Neural cell (in vitro differentiated cells): ENCODE results near the gene ZBTB11. TPM values are rescaled to one million over a fixed set of nuclear protein-coding genes. Genes with fewer than 3 reads are reported as not detected.

Experiments
- H2AFZ ChIP-seq: fragments of 200-600, 300-800 bp; sonication (generic), shearing (Covaris generic); 2 replicates; pipeline ENCODE4 v1.6.0; 2014; ENCODE audit warnings: low read depth, mild to moderate bottlenecking, antibody characterized with exemption, low read length, moderate library complexity
- H3F3A ChIP-seq: fragments of 200-600 bp; shearing (Covaris generic); 2 replicates; pipeline ENCODE4 v1.6.1; 2016; ENCODE audit warnings: mild to moderate bottlenecking, moderate library complexity, mixed read lengths, antibody characterized with exemption, low read length; ENCODE audit not compliant: insufficient read depth, poor library complexity, severe bottlenecking
- H3K27ac ChIP-seq: fragments of 200-600, 300-800 bp; sonication (generic), shearing (Covaris generic); 2 replicates; pipeline ENCODE4 v1.5.1; 2014; ENCODE audit warnings: mild to moderate bottlenecking, low read length, moderate library complexity
- H3K27me3 ChIP-seq: fragments of 300-800, 200-600 bp; sonication (generic), shearing (Covaris generic); 2 replicates; pipeline ENCODE4 v1.6.0; 2014; ENCODE audit warnings: mild to moderate bottlenecking, low read depth, low read length, moderate library complexity; ENCODE audit not compliant: insufficient read depth
- H3K36me3 ChIP-seq: fragments of 300-800, 200-600 bp; sonication (generic), shearing (Covaris generic); 2 replicates; pipeline ENCODE4 v1.5.1; 2014; ENCODE audit warnings: mild to moderate bottlenecking, antibody characterized with exemption, low read length, moderate library complexity; ENCODE audit not compliant: insufficient read depth
- H3K4me2 ChIP-seq: fragments of 300-800, 200-600 bp; sonication (generic), shearing (Covaris generic); 2 replicates; pipeline ENCODE4 v1.6.0; 2014; ENCODE audit warnings: mild to moderate bottlenecking, low read length
- H3K4me3 ChIP-seq: fragments of 300-800, 200-600 bp; sonication (generic), shearing (Covaris generic); 2 replicates; pipeline ENCODE4 v1.5.1; 2014; ENCODE audit warnings: mild to moderate bottlenecking, low read length, moderate library complexity
- H3K79me2 ChIP-seq: fragments of 200-600 bp; shearing (Covaris generic); replicated peaks from 2 replicates; pipeline ENCODE4 v1.6.0; 2014; ENCODE audit warnings: mild to moderate bottlenecking, low read length, moderate library complexity; ENCODE audit not compliant: insufficient read depth
- H3K9ac ChIP-seq: fragments of 300-800, 200-600 bp; sonication (generic), shearing (Covaris generic); 2 replicates; pipeline ENCODE4 v1.6.1; 2016; ENCODE audit warnings: mild to moderate bottlenecking, low read length, mixed read lengths
- H3K9me2 ChIP-seq: fragments of 200-600 bp; shearing (Covaris generic); 2 replicates; pipeline ENCODE4 v1.6.1; 2016; ENCODE audit warnings: mild to moderate bottlenecking, low read length, mixed read lengths; ENCODE audit not compliant: insufficient read depth
- H3K9me3 ChIP-seq: fragments of 200-600, 300-800 bp; sonication (generic), shearing (Covaris generic); 2 replicates; pipeline ENCODE4 v1.6.1; 2016; ENCODE audit warnings: mild to moderate bottlenecking, mixed run types, low read length, moderate library complexity, mixed read lengths
- H4K20me1 ChIP-seq: fragments of 200-600 bp; shearing (Covaris generic); 2 replicates; pipeline ENCODE4 v1.6.1; 2016; ENCODE audit warnings: mild to moderate bottlenecking, mixed run types; ENCODE audit not compliant: insufficient read depth
- EP300 ChIP-seq: fragments of 450-650 bp; conservative IDR thresholded peaks from 2 replicates; pipeline ENCODE4 v1.6.1; 2014; ENCODE audit warnings: antibody characterized with exemption, mild to moderate bottlenecking, moderate library complexity; ENCODE audit not compliant: poor library complexity, severe bottlenecking
- EZH2 ChIP-seq: fragments of 200-600, 300-800 bp; shearing (Covaris generic), sonication (generic); IDR thresholded peaks from 2 replicates; pipeline ENCODE4 v1.6.1; 2014; ENCODE audit warnings: antibody characterized with exemption, low read length, borderline replicate concordance, mild to moderate bottlenecking; ENCODE audit not compliant: insufficient read depth, poor library complexity, severe bottlenecking
- MXI1 ChIP-seq: fragments of 450-650 bp; conservative IDR thresholded peaks from 2 replicates; pipeline ENCODE4 v1.6.1; 2014; ENCODE audit warnings: antibody characterized with exemption, mild to moderate bottlenecking; ENCODE audit not compliant: poor library complexity, severe bottlenecking
- POLR2AphosphoS5 ChIP-seq: IDR thresholded peaks from 2 replicates; pipeline ENCODE4 v1.6.1; 2012
- RAD21 ChIP-seq: fragments of 450-650 bp; conservative IDR thresholded peaks from 2 replicates; pipeline ENCODE4 v1.6.1; 2014; ENCODE audit warnings: antibody characterized with exemption, mild to moderate bottlenecking, moderate library complexity
- SMC3 ChIP-seq: fragments of 450-650 bp; conservative IDR thresholded peaks from 2 replicates; pipeline ENCODE4 v1.6.1; 2014; ENCODE audit warnings: antibody characterized with exemption, mild to moderate bottlenecking, moderate library complexity; ENCODE audit not compliant: poor library complexity
- TAF1 ChIP-seq: IDR thresholded peaks from 2 replicates; pipeline ENCODE4 v1.6.1; 2012; ENCODE audit warnings: low read depth
- polyA plus RNA-seq: library from polyadenylated mRNA; depleted of rRNA; stranded (reverse); fragments of >200 nt; gene quantifications from 2 replicates; pipeline ENCODE4 v1.2.3, GENCODE V29; 2014
- TF ChIP-seq, protein P1 (sequence below): IDR thresholded peaks from 2 replicates; pipeline ENCODE4 v1.6.1; 2012; ENCODE audit warnings: borderline replicate concordance
- TF ChIP-seq, protein P2 (sequence below): fragments of 450-650 bp; IDR thresholded peaks from 2 replicates; pipeline ENCODE4 v1.5.1; 2014; ENCODE audit warnings: antibody characterized with exemption, mild to moderate bottlenecking, moderate library complexity; ENCODE audit not compliant: poor library complexity, severe bottlenecking

Gene ZBTB11
- polyA plus RNA-seq, 1 donor from 2014 or later = 23.5 TPM

DNA sequence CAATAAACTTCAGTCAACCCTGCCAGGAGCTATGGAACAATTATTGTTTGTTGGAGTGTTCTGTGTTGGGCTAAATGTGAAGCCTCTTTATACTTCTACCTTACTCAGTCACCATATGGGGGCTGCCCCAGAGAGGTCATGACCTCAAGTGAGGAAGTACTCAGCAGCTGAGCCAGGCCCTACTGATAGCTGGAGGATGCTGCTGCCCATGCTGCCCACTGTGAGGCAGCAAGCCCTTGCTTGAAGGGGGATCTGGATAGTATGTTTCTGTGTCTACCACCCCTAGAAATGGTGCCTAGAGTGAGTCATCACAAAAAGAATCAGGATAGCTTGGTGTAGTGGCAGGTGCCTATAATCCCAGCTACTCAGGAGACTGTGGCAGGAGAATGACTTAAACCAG, 14.0 kb upstream of the ZBTB11 start:
- no peak overlapping the region for H3K4me3 ChIP-seq

DNA sequence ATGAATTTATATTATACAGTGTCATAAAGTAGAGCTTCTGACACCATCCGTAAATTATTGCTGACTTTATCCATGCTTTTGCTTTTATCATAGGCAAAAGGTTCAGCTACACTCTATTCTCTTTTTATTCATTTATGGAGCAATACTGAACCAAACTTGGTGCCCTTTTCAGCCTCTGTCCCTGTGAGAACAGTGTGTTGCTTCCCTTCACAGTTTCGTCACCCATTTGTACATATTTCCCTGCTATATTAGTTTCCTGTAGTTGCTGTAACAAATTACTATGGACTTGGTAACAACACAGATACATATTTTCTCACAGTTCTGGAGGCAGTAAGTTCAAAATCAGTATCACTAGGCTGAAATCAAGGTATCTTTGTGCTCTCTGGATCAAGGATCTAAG, 12.4 kb upstream of the ZBTB11 start:
- Histone ChIP-seq H3K4me3 (no peak overlapping the region), H4K20me1 (no peaks in the 10 kb centered on the region), H3K79me2 (peaks cover 24% of the 10 kb centered on the region), H3K9me3 (no peaks in the 10 kb centered on the region), H3K9ac (no peak overlapping the region), H3F3A (no peaks in the 10 kb centered on the region), H3K27ac (no peak overlapping the region), H3K9me2 (no peaks in the 10 kb centered on the region), H3K27me3 (no peaks in the 10 kb centered on the region), H3K4me2 (no peak overlapping the region), H2AFZ (no peak overlapping the region), H3K36me3 (no peaks in the 10 kb centered on the region)
- TF ChIP-seq, protein P1, sequence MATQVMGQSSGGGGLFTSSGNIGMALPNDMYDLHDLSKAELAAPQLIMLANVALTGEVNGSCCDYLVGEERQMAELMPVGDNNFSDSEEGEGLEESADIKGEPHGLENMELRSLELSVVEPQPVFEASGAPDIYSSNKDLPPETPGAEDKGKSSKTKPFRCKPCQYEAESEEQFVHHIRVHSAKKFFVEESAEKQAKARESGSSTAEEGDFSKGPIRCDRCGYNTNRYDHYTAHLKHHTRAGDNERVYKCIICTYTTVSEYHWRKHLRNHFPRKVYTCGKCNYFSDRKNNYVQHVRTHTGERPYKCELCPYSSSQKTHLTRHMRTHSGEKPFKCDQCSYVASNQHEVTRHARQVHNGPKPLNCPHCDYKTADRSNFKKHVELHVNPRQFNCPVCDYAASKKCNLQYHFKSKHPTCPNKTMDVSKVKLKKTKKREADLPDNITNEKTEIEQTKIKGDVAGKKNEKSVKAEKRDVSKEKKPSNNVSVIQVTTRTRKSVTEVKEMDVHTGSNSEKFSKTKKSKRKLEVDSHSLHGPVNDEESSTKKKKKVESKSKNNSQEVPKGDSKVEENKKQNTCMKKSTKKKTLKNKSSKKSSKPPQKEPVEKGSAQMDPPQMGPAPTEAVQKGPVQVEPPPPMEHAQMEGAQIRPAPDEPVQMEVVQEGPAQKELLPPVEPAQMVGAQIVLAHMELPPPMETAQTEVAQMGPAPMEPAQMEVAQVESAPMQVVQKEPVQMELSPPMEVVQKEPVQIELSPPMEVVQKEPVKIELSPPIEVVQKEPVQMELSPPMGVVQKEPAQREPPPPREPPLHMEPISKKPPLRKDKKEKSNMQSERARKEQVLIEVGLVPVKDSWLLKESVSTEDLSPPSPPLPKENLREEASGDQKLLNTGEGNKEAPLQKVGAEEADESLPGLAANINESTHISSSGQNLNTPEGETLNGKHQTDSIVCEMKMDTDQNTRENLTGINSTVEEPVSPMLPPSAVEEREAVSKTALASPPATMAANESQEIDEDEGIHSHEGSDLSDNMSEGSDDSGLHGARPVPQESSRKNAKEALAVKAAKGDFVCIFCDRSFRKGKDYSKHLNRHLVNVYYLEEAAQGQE = no peak
- TF ChIP-seq POLR2AphosphoS5 (no peak), EP300 (no peak), SMC3 (no peak), MXI1 (no peak), RAD21 (no peak), EZH2 (no peak), TAF1 (no peak)
- TF ChIP-seq, protein P2, sequence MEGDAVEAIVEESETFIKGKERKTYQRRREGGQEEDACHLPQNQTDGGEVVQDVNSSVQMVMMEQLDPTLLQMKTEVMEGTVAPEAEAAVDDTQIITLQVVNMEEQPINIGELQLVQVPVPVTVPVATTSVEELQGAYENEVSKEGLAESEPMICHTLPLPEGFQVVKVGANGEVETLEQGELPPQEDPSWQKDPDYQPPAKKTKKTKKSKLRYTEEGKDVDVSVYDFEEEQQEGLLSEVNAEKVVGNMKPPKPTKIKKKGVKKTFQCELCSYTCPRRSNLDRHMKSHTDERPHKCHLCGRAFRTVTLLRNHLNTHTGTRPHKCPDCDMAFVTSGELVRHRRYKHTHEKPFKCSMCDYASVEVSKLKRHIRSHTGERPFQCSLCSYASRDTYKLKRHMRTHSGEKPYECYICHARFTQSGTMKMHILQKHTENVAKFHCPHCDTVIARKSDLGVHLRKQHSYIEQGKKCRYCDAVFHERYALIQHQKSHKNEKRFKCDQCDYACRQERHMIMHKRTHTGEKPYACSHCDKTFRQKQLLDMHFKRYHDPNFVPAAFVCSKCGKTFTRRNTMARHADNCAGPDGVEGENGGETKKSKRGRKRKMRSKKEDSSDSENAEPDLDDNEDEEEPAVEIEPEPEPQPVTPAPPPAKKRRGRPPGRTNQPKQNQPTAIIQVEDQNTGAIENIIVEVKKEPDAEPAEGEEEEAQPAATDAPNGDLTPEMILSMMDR = no peak

More for the DNA sequence above, 14.0 kb upstream of the ZBTB11 start:
- H3K27ac ChIP-seq = no peak overlapping the region
- no peak overlapping the region for H3K4me2 ChIP-seq
- no peaks in the 10 kb centered on the region for H3K9me2 ChIP-seq
- no peak for TF ChIP-seq MXI1
- TF ChIP-seq SMC3 = no peak
- TF ChIP-seq TAF1 = no peak
- TF ChIP-seq EZH2 = no peak
- no peak for TF ChIP-seq POLR2AphosphoS5
- TF ChIP-seq EP300 = no peak
- no peak overlapping the region for H2AFZ ChIP-seq
- H3K9me3 ChIP-seq = no peaks in the 10 kb centered on the region
- peaks cover 7% of the 10 kb centered on the region for H3K79me2 ChIP-seq
- H3F3A ChIP-seq = no peaks in the 10 kb centered on the region
- H3K9ac ChIP-seq = no peak overlapping the region
- no peaks in the 10 kb centered on the region for H3K27me3 ChIP-seq
- H3K36me3 ChIP-seq = no peaks in the 10 kb centered on the region
- no peaks in the 10 kb centered on the region for H4K20me1 ChIP-seq
